NB4 (cell line): Measurements from ENCODE around the gene LPAR3.

Experiments
- POLR2A ChIP-seq: IDR thresholded peaks from 2 replicates; pipeline ENCODE4 v1.6.1; 2011; ENCODE audit warnings: mild to moderate bottlenecking; ENCODE audit not compliant: insufficient read length; ENCODE audit errors: extremely low read depth
- TF ChIP-seq, protein P1 (sequence below): IDR thresholded peaks from one replicate; pipeline ENCODE4 v1.5.1; 2012; ENCODE audit warnings: low read depth, low read length
- TF ChIP-seq, protein P2 (sequence below): IDR thresholded peaks from 2 replicates; pipeline ENCODE4 v1.6.1; 2011; ENCODE audit warnings: low read depth, low read length

DNA sequence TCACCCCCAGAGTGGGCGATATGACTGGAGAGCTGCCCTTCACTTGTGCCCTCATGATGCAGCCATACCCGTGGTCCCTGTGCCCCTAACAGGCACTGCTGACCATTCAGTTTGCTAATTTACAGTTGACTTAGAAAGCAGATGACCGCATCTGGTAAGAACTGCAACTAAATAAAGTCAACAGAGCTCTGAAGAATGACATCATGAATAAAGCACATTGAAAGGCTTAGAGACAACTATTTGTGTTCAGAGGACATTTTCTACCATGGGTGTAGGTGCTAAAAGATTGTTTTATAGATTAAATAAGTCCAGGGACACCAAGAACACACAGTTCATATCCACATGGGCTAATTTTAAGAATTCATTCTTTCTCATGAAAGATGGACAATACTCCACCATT, 65.5 kb downstream of the LPAR3 start:
- no peak for TF ChIP-seq POLR2A
- TF ChIP-seq, protein P1, sequence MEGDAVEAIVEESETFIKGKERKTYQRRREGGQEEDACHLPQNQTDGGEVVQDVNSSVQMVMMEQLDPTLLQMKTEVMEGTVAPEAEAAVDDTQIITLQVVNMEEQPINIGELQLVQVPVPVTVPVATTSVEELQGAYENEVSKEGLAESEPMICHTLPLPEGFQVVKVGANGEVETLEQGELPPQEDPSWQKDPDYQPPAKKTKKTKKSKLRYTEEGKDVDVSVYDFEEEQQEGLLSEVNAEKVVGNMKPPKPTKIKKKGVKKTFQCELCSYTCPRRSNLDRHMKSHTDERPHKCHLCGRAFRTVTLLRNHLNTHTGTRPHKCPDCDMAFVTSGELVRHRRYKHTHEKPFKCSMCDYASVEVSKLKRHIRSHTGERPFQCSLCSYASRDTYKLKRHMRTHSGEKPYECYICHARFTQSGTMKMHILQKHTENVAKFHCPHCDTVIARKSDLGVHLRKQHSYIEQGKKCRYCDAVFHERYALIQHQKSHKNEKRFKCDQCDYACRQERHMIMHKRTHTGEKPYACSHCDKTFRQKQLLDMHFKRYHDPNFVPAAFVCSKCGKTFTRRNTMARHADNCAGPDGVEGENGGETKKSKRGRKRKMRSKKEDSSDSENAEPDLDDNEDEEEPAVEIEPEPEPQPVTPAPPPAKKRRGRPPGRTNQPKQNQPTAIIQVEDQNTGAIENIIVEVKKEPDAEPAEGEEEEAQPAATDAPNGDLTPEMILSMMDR, result no peak
- TF ChIP-seq, protein P2, sequence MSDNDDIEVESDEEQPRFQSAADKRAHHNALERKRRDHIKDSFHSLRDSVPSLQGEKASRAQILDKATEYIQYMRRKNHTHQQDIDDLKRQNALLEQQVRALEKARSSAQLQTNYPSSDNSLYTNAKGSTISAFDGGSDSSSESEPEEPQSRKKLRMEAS, result no peak
